Measurements from ENCODE around the gene AK1. TPM values are rescaled to one million over a fixed set of nuclear protein-coding genes. Genes with fewer than 3 reads are reported as not detected.
"Not testable (repeated sequence)": the region's sequence is repeated elsewhere in the genome, so short reads cannot be mapped to it uniquely, and the experiment has no call there.

Gene AK1
- total and polyA plus RNA-seq, 9 of the 15 experiments (the other 6 are each of a cell fraction or from before 2014, with no cell fraction given) = 10.1 to 71.8 (median 39.0) TPM

DNA sequence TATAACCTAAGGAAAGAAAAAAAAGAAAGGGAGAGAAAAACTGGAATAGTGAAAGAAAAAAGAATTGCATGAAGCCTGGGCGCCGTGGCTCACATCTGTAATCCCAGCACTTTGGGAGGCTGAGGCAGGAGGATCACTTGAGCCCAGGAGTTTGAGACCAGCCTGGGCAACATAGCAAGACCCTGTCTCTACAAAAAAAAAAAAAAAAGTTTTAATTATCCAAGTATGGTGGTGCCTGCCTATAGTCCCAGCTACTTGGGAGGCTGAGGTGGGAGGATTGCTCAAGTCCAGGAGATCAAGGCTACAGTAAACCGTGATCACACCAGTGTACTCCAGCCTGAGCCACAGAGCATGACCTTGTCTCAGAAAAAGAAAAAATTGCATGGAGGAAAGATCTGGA is 4.2 kb upstream of the AK1 start:
- H3K4me2 ChIP-seq (ENCODE audit: insufficient read depth, low read length) = not testable (repeated sequence)
- POLR2A ChIA-PET = interaction anchor here (1.0 to 1.9 kb wide), 4 partner anchors 8 to 171 kb away, joined by 3 to 5 read pairs (median 4); no protein-coding TSS in a partner anchor

GRCh38 chr9:127880143-127880542 is 2.7 kb upstream of the AK1 start:
- in situ Hi-C loops (cut with MboI) = no loop called here
- peaks cover 8% of the 10 kb centered on the region; the same call in 2 of the 3 replicates for H3K36me3 ChIP-seq (ENCODE audit: control insufficient read depth, insufficient read depth, low read length)
- no peaks in the 10 kb centered on the region for H3K9me1 ChIP-seq (ENCODE audit: control insufficient read depth, insufficient read depth, low read length)
- intact Hi-C loops (cut with micrococcal nuclease) = no loop called here
- no peaks in the 10 kb centered on the region for H3K27me3 ChIP-seq (ENCODE audit: control insufficient read depth in 2 of 2, insufficient read depth in 2 of 2, low read length in 2 of 2)
- ATAC-seq = no peak
- no peak overlapping the region for H3K4me3 ChIP-seq
- H3K9me3 ChIP-seq (replicated peaks; ENCODE audit: control insufficient read depth, insufficient read depth, low read depth, low read length) = no peaks in the 10 kb centered on the region
- H2AFZ ChIP-seq (ENCODE audit: low read depth, low read length) = no peak overlapping the region
- ChIA-PET CTCF (ENCODE audit: low intra/inter-chr PET ratio) (no interaction called here), POLR2A (interaction anchor here (1.9 kb wide), 1 partner anchor 9 kb away, joined by 5 read pairs; no protein-coding TSS in a partner anchor)
- H3K79me2 ChIP-seq (ENCODE audit: control insufficient read depth, insufficient read depth, low read length) = peaks cover 12% of the 10 kb centered on the region; the same call in 2 of the 3 replicates
- no peaks in the 10 kb centered on the region for H4K20me1 ChIP-seq (replicated peaks; ENCODE audit: control insufficient read depth, insufficient read depth, low read length)
- no peak overlapping the region for H3K4me2 ChIP-seq (ENCODE audit: insufficient read depth, low read length)
- BruUV-seq (replicated peaks) = no TSS peak
- no peak for DNase-seq (ENCODE audit: extremely low read depth in 1 of 4, low spot score in 3 of 4)
- H3K9ac ChIP-seq (ENCODE audit: insufficient read depth in 1 of 2, low read depth in 2 of 2, low read length in 2 of 2) = no peak overlapping the region
- no peak for FAIRE-seq
- WGBS (ENCODE audit: insufficient coverage, low coverage, missing lambda C conversion rate) = 88% methylated on average over 2 of the region's 8 CpGs
- no peak overlapping the region for H3K27ac ChIP-seq (ENCODE audit: extremely low read depth, low read depth, low read length)
- peaks cover 19 to 43% of the 10 kb centered on the region in 2 experiments; a peak in 4 of 5 replicates for H3K4me1 ChIP-seq (replicated peaks in 1 of 2; ENCODE audit: control insufficient read depth in 2 of 2, insufficient read depth in 2 of 2, low read length in 2 of 2)
- TF ChIP-seq EZH2 (IDR thresholded peaks at IDR 0.05; ENCODE audit: borderline replicate concordance, low read depth, low read length) = no peak
- TF ChIP-seq POLR2AphosphoS5 (IDR thresholded peaks at IDR 0.05; ENCODE audit: control insufficient read depth, insufficient read depth, low read depth, low read length) = no peak
- no peak for TF ChIP-seq MAFF (IDR thresholded peaks at IDR 0.05; ENCODE audit: low read length)
- TF ChIP-seq, protein P1, sequence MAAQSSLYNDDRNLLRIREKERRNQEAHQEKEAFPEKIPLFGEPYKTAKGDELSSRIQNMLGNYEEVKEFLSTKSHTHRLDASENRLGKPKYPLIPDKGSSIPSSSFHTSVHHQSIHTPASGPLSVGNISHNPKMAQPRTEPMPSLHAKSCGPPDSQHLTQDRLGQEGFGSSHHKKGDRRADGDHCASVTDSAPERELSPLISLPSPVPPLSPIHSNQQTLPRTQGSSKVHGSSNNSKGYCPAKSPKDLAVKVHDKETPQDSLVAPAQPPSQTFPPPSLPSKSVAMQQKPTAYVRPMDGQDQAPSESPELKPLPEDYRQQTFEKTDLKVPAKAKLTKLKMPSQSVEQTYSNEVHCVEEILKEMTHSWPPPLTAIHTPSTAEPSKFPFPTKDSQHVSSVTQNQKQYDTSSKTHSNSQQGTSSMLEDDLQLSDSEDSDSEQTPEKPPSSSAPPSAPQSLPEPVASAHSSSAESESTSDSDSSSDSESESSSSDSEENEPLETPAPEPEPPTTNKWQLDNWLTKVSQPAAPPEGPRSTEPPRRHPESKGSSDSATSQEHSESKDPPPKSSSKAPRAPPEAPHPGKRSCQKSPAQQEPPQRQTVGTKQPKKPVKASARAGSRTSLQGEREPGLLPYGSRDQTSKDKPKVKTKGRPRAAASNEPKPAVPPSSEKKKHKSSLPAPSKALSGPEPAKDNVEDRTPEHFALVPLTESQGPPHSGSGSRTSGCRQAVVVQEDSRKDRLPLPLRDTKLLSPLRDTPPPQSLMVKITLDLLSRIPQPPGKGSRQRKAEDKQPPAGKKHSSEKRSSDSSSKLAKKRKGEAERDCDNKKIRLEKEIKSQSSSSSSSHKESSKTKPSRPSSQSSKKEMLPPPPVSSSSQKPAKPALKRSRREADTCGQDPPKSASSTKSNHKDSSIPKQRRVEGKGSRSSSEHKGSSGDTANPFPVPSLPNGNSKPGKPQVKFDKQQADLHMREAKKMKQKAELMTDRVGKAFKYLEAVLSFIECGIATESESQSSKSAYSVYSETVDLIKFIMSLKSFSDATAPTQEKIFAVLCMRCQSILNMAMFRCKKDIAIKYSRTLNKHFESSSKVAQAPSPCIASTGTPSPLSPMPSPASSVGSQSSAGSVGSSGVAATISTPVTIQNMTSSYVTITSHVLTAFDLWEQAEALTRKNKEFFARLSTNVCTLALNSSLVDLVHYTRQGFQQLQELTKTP (IDR thresholded peaks at IDR 0.05; ENCODE audit: low read depth in 1 of 2, partially characterized antibody in 2 of 2) = no peak
- no peak for TF ChIP-seq PURB (CRISPR knock-in tag; IDR thresholded peaks at IDR 0.05; ENCODE audit: low read depth)
- TF ChIP-seq CREM (IDR thresholded peaks at IDR 0.05; ENCODE audit: low read depth) = no peak
- no peak for TF ChIP-seq MCM2 (IDR thresholded peaks at IDR 0.05; ENCODE audit: low read depth)
- TF ChIP-seq IRF1 (CRISPR knock-in tag; IDR thresholded peaks at IDR 0.05; ENCODE audit: borderline replicate concordance) = no peak

More for the DNA sequence above, 4.2 kb upstream of the AK1 start:
- H3K4me3 ChIP-seq; H3K9me1 ChIP-seq (ENCODE audit: control insufficient read depth, insufficient read depth, low read length); BruUV-seq (replicated peaks); H3K9me3 ChIP-seq (replicated peaks; ENCODE audit: control insufficient read depth, insufficient read depth, low read depth, low read length); in situ Hi-C loops (cut with MboI); H3K27me3 ChIP-seq (ENCODE audit: control insufficient read depth in 2 of 2, insufficient read depth in 2 of 2, low read length in 2 of 2); H3K9ac ChIP-seq (ENCODE audit: insufficient read depth in 1 of 2, low read depth in 2 of 2, low read length in 2 of 2); H3K79me2 ChIP-seq (ENCODE audit: control insufficient read depth, insufficient read depth, low read length); FAIRE-seq; H3K27ac ChIP-seq (ENCODE audit: extremely low read depth, low read depth, low read length); H2AFZ ChIP-seq (ENCODE audit: low read depth, low read length); intact Hi-C loops (cut with micrococcal nuclease); DNase-seq (ENCODE audit: extremely low read depth in 1 of 4, low spot score in 3 of 4); H4K20me1 ChIP-seq (replicated peaks; ENCODE audit: control insufficient read depth, insufficient read depth, low read length); CTCF ChIA-PET (ENCODE audit: low intra/inter-chr PET ratio); ATAC-seq: not testable (repeated sequence)
- TF ChIP-seq BCOR (IDR thresholded peaks at IDR 0.05) (peak; percentile 64; the same call in 1 of the 2 replicates), RBM25 (IDR thresholded peaks at IDR 0.05; ENCODE audit: low read depth, low read length, severe bottlenecking) (peak; percentile 58), ZNF121 (CRISPR knock-in tag; conservative IDR thresholded peaks at IDR 0.05) (peak; percentile 91)
- Histone ChIP-seq H3K4me1 (replicated peaks in 1 of 2; ENCODE audit: control insufficient read depth in 2 of 2, insufficient read depth in 2 of 2, low read length in 2 of 2) (peaks cover 14 to 39% of the 10 kb centered on the region in 2 experiments; a peak in 4 of 5 replicates), H3K36me3 (ENCODE audit: control insufficient read depth, insufficient read depth, low read length) (peaks cover 17% of the 10 kb centered on the region; the same call in 1 of the 3 replicates)
- WGBS (ENCODE audit: insufficient coverage, low coverage, missing lambda C conversion rate) = 69% methylated on average over 3 of the region's 3 CpGs
